DMS 273 (cell line): Measurements from ENCODE around the gene STARD13.

Source experiments
- DNase-seq: peaks from one replicate; lab custom pipeline; 2025; ENCODE audit not compliant: unreplicated experiment; lab: John Stamatoyannopoulos, UW

STARD13 gene

DNA sequence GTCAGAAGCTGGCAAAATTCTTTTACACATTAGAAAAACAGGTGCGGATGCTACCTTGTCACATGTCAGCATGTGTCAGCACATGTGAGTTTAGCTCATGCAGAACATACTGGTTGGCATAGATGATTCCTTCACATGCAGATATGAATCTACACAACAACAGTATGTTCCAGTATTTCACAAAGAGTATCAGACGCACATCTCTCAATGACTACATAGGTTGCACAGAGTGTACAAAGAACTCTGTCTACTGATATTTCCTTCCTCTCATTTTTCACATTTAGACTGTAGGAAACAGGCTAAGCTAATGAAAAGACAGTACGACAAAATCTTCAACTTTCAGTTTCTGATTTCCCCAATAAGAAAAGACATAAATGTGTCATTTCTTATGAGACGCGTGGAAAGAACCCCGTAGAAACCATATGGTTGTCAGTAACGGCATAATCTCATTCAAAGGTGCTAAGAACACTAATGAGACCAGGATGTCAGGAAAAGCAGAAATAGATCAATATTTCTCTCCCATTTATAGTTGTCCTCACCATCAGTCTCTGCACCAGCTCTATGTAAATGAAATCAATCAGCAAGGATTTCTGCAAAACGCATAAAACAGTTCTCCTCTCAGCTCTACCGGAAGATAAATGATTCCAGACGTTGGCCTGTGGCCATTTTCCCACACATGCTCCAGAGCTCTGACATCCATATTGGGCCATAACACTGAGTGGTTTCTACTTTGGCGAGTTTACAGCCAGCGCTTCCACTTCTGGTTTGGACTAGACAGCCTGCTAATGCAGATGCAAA is 81.2 kb downstream of the STARD13 start:
- DNase-seq: peak; percentile 60

DNA sequence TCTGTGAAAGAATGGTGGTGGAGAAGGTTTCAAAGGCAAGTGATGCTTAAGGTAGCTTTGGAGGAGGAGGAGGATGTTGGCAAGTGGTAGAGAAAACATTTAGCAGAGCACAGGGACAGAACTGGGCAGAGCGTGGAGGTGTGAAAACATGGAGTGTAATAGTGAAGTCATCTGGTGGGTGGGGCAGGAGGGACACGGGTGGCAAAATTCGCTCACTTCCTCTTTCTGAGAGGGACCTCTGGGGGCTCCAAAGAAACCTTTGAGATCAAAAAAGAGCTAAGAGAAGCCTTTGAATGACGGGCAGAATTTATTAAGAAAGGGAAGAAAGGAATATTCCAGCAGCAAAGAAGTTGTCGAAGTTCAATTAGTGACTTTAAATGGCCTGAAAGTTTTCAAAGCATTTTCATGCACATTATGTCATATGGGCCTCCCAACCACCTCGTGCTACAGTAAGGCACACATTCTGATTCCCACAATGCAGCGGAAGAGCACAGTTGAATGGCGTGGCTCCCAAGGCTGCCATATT is 82.8 kb downstream of the STARD13 start:
- no peak for DNase-seq

DNA sequence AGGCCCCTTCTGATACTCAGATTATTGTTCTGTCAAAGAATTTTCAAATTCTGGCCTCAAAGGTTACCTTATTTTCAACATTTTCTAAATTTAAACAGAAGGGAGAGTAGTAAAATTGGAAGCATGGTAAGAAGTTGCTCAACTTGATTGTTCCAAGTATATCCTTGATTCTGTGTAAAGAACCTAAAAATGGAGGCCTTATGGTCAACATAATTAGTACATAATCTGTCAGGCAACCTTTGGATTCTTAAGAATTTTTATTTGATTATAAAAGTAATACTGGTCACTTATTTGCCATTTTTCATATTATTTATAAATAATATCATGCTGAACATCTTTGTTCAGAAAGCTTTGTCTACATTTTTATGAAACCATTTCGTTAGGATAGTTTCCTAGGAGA is 83.9 kb downstream of the STARD13 start:
- no peak for DNase-seq

DNA sequence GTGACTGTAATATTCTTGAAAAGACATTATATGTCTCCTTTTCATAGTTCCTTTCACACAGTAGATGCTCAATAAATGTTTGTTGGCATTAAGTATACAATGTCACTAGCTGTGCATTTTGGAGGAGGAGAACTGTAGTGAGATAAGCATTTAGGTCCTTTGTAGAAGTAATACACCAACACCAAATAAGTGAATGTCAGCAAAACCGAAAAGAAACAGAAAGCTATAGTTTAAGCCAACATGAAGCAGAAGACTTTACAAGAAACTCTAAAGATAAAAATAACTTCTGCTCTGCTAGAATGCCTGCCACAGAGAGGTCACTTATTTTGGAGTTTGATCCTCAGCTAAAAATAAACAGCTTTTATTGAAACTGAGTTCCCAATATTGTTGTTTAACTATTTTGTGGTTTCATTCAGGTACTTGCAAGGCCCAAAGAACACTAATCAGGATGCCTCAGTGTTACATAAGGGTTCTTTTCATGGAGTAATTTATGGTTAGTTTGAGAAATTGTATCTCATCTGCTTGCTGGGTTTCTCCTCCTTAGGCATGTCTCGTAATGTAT is 86.2 kb downstream of the STARD13 start:
- DNase-seq: no peak

DNA sequence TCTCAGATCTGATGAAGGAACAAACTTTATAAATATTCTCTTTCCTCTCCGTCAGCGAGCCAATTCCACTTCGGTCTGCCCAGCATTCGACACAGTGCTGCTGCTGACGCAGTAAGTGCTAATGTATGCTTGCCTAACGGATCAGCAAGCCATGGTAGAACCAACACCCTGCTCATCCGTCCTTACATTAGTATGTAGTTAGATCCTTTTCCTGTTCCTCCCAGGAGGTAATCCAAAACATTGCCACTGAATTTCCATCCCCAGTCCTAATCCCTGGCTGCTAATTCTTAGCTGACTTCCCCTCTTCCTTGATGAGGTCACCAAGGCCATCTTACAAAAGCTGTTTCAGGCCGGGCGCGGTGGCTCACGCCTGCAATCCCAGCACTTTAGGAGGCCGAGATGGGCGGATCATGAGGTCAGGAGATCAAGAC is 88.0 kb downstream of the STARD13 start:
- DNase-seq: no peak

DNA sequence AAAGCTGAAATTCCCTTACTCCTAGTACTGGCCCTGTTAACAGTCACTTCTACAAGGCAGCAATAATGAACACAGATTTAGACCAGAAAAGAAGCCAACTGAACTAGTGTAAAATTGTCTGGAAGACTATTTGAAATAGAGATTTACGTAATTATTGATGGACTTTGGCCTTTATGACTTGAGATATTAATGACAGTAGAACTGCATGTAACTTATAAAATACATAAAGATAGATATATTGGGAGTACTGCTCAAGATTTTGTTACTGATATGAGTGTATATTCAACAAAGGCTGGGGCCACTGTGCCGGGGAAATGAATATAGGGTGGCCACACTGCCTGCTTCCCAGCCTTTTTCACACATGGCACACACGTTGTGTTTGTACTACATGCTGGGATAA is 88.8 kb downstream of the STARD13 start:
- DNase-seq: no peak

DNA sequence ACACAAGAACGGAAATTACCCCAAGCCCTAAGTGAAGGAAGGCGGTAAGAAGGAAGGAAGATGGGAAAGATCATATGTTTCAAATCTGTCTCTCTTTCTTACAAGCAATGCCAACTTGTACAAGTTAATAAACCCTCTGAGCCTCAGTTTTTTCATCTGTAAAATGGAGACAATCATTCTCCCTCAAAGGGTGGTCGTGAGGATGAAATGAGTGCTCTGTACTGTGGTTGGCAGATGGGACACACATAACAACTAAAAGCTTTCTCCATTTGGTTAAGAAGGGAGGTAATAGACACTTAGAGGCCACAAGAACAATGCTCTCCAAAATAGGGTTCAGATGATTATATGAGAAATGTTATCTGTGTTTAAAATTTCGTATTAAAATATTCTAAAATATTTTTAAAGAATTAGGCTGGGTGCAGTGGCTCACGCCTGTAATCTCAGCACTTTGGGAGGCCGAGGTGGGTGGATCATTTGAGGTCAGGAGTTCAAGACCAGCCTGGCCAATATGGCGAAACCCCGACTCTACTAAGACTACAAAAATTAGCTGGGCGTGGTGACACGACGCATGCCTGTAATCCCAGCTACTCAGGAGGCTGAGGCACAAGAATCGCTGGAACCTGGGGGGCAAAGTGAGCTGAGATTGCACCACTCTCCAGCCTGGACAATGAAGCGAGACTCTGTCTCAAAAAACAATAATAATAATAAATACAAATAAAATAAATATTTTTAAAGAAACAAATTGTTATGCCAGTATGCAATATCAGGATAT is 89.7 kb downstream of the STARD13 start:
- DNase-seq: no peak

DNA sequence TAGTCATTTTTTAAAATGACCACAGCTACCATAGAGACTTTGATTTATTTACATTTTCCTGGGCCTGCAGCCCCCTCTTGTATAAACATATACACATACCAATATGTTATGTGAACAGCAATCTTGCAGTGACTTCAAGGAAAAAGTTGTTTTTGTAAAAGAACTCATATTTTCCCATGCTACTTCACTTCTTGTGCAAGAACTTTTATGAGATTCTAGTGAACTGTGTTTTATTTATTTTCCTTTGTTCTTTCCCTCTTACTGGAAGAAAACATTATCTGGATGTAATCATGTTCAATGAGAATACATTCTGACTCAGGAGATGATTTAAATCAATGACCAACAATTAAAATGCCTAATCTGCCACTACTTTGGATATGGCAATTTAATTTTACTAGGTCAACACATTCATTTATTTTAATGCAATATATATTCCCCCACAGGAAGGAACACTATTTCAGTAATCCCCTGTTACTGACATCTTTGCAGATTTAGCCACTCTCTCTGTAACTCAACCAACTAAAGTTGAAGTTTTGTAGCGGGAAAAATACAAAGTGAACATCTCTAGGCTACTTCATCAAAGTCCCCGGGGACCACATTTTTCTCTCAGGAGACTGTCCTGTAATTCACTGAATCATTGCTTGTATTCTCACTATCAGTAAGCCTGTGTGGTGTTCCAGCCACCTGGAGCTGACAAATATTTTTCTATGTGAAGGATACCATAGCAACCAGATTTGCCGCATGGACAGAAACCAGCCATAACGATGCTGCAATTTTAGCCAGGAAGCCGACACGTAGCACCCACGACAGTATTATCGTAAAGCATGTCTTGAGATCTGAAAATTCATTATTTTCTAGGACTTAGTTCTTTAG is 90.5 kb downstream of the STARD13 start:
- peak; percentile 40 for DNase-seq

DNA sequence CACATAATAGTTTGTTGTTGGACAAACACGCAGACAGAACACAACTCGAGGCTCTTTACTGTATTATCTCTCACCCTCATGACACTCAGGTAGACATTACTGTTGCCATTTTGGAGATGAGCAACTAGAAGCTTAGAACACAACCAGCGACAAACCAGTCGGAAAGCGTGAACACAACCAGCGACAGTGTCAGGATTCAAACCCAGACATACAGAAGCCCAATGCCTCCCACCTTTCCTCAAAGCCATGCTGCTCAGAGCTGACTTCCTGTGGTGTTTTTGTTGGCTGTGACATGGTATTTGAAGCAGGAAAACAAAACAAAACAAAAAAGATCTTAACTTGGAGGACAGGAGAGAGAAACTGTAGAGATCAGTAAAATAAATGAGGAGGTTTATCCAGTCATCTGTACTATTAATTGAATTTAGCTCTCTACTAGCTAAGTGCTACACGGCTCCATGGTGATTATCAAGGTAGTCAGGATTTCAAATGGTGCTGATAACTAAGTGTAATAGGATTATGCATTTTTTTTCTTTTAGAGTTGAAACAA is 92.1 kb downstream of the STARD13 start:
- DNase-seq: no peak

DNA sequence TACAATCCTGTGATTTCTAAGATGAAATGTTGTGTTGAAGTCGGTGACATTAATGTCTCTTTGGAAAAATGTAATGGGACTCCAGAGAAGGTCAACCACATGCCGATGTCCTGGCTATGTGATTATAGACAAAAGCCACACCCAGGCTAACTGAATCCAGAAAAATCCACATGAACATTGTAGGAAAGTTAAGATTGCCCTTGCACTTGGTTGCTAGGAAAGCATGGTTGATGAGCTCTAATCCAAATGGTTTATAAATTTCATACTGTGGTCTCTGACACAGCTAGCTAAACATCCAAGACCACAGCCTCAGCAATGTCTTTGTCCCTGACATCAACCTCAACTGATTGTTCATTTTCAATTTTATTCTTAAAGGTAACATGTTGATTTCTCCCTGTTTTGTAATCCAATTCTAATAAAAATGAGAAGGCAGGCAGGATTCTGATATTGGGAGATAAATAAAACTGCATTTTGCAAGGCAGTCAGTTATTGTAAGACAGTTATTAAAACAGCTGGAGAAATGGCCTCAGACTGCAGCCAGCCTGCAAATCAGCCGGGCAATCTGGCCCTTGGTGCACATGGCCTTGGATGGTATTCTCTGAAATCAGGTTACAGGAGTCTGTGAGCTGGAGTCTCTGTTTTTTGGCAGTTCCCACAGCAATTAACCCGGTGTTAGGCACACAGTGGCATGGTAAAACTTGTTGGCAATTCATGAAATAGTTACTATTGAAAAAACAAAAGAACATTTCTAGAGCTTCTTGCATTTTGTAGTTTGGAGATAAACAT is 93.9 kb downstream of the STARD13 start:
- peak; percentile 33 for DNase-seq

DNA sequence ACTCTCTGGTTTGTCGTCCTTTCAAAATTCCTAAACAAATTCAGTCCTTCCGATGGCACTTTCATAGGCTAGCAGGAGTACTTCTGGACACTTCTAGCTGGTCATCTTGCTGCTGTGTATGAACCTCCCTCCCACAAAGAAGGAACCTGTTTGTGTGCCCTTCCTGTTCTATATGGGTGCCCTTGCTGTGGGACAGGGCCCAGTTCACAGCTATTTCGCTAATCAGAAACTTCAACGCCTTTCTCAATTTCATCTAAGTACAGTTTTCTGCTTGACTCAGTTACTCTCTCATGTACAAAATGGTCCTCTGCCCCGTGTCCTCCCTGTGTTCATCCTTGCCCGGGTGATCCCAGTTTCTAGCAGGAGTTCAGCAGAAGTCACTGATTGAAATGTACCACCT is 96.1 kb downstream of the STARD13 start:
- no peak for DNase-seq

DNA sequence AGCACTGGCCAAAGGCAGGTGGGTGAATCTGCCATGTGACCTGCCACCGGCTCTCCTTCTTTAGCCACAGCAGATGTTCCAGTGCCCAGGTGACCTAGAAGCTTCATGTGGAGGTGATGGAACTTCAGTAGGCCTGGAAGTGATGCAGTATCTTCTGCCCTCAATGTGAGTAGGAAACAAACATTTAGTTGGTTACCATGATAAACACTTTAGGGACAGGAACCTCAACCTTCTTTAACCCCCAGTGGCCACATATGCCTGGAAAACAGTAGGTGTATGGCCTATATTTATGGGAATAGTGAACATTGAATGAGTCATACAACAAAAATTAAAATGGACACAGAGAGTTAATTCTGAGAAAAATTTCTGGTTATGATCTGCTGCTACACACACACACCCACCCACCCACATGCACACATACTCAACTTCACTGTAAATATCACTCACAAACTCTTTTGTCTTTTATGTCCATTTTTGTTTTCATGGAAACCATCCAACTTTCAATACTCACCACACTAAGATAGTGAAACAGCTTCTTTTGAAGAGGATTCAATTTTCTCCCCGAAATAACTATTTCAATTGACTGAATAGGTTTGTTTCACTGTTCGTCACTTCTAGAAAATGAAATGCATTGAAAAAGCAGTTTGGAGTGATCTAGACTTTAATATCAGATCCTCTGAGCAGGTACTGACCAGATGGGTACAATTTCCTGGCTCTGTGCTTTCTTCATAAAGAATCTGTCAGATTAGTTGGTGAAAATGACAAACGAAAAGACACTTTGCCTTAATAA is 97.3 kb downstream of the STARD13 start:
- DNase-seq: no peak

DNA sequence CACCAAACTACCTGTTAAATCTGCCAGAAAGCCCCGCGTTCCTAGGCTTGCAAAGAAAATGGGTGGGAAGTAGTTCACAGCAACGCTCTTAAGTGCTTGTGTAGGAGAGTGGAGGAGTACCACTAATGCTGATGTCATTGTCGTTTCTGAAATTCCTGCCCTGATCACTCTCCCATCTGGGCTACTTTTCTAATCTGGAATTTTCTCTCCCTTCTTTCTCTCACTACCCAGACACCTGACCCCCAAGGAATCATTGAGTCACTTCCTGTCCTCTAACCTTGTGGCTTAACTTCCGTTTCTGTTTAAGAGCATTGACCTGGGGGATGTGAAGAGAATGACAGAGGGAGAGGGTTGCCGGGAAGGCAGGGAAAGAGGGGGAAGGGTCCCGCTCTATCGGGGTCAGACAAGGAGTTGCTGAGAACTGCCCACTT is 98.7 kb downstream of the STARD13 start:
- DNase-seq: no peak

DNA sequence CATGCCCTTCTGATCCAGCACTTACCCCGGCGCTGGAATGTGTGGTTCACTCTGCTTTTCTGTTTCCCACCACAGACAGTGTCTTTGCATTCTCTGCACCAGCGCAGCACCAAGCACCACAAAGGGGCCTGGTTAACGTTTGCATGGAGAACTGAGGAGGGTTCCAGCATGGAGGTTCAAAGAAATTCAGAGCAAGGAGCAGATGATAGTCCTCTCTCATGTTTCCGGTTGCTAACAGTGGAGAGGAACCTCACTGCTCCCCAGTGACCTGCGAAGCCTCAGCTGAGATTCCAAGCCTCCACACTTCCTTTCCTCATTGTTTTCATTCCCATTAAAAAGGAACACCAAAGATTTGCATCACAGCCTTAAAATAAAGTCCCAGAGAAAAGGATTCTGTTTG is 99.7 kb downstream of the STARD13 start:
- no peak for DNase-seq

DNA sequence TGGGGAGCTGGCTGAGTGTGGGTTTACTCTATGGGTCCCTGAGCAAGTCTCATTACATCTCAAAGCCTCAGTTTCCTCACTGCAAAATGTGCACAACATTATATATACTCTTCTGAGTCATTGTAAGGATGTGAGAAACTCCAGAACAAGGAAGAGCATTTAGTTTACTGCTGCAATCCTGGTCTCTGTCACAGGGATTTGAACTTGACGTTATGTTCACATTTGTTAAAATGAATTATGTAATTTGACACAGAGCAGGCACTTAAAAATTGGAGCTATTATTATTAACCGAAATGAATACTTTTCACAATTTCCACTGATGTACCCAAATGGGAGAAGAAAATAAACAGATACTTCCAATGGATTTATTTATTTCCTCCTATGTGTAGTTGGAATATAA is 101.0 kb downstream of the STARD13 start:
- no peak for DNase-seq

DNA sequence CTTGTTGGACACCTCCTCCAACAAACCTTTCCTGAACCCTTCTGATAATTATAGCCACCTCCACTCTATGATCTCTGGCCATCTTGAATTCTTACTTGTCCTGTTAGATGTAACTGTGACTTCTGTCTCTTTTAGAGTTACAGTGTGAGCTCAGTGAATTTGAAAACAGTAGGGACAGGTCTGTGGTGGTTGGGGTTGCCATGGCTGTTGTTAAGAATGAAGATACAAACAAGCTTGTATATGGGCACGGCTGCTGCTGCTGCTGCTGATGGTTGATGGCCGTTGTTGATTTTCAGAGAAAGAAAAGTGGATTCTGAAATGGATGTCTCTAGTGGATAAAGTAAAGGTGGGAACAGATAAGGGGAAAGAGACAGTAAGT is 101.5 kb downstream of the STARD13 start:
- no peak for DNase-seq

DNA sequence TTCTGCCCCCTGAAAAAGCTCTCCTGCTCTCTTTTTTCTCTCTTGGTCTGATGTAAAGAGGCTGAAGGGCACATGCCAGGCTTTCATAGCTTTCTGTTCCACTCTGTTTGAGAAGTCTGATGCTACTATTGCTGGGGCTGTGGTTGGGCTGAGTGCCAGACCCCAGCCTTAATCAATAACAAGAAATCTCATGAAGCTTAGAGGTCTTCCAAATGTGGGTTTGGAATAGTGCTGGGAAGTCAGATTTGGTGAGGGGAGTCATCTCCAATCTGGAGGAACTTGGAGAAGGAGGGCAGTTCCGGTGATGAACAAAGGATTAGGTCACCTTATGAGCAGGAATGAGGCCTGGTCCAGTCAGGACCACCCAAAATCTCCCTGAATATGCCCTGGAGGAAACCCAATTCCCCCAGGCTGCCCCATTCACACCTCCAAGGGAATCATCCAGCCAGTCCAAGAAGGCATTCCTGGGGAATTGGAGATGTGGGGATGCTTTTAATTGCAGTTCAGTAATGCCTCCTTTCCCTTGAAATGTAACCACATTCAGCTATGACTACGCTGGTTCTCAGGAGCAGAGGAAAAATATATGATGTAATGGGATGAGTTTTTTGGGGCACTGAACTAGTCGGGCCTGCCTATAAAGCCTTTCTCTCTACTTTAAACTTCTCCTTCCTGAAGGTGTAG is 102.0 kb downstream of the STARD13 start:
- no peak for DNase-seq

DNA sequence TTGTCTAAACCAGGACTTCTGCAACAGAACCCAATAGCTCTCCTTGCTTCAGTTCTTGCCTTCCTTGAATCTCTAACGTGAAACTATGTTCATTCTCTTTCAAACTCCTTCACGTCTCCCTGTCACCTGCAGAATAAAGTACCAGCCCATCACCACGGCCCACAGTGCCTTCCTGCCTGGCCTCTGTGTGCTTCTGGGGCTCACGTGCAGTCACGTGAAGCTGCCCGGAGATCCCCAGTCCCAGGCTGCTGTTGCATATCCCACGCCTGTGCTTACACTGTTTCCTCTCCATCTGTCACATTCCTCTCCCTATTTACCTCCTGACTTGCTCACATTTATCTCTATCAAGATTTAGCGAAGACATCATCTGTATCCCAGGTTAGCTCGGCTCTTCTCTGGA is 102.8 kb downstream of the STARD13 start:
- DNase-seq: peak; percentile 38
